Measurements from ENCODE around the gene IFNA21.
"Not testable (repeated sequence)": the region's sequence is repeated elsewhere in the genome, so short reads cannot be mapped to it uniquely, and the experiment has no call there.

The IFNA21 gene

DNA sequence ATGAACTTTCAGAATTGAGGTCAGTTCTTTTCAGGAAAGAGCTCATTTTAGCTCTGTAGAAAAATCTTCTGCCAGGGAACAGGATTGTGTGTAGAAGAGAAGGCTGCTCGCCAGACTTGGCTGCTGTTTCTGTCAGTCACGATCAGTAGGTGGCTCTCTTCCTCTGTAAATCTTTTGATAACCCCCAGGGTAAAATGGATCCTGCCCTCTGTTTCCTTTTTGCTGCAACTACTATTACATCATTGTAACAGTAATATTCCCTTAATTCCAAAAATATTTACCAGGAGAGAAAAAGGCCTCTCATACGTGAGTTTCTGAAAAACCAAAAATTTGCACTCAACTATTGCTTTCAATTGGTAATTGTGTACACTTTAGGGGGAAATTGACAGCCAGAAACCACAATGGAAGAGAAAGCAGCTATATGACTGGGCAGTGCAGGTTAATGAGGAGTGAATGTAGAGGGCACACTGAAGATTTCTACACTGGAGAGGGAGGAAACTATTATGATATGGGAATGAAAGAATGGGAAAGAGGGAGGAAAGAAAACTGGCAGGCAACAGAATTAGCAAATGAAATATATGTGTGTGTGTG, 12.3 kb downstream of the IFNA21 start:
- H3K4me3 ChIP-seq (ENCODE audit: low read depth, low read length): no peak overlapping the region
- TF ChIP-seq CTCF (conservative IDR thresholded peaks at IDR 0.05; ENCODE audit: low read depth, low read length): peak; percentile 29
- DNase-seq (ENCODE audit: low read depth): peak; percentile 39

GRCh38 chr9:21153336-21154017, 13.0 kb downstream of the IFNA21 start:
- no peak overlapping the region for H3K4me3 ChIP-seq (ENCODE audit: low read depth, low read length)
- TF ChIP-seq CTCF (conservative IDR thresholded peaks at IDR 0.05; ENCODE audit: low read depth, low read length): no peak
- peak; percentile 22 for DNase-seq (ENCODE audit: low read depth)

DNA sequence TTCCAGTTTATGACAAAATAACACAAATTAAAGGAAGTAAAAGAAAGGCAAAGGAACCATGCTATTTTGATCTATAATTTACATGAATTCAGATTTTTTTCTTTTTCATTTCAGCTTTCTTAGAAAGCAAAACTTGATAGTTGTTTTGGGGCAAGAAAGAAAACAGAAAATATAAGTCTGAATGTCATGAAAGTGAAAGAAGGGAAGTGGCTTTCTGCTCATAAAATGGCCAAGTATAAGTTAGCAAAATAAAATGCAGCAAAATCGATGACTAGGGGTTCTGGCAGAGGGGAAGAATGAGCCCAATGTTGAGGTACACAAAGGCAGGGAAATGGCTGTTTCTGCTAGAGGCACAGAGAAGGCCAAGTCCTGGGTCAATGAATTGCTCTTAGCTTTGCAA, 21.9 kb downstream of the IFNA21 start:
- no peak for TF ChIP-seq CTCF (conservative IDR thresholded peaks at IDR 0.05; ENCODE audit: low read depth, low read length)
- no peak overlapping the region for H3K4me3 ChIP-seq (ENCODE audit: low read depth, low read length)
- no peak for DNase-seq (ENCODE audit: low read depth)

GRCh38 chr9:21141427-21141882, 25.0 kb downstream of the IFNA21 start, which contains the start of gene IFNW1:
TSS of gene IFNW1 (minus strand) at chr9:21141832. CDS start at chr9:21141570, 262 bp downstream.
- peak; percentile 33 for TF ChIP-seq CTCF (conservative IDR thresholded peaks at IDR 0.05; ENCODE audit: low read depth, low read length)
- no peak within 1 kb of the TSS for H3K4me3 ChIP-seq (ENCODE audit: low read depth, low read length)
- no peak for DNase-seq (ENCODE audit: low read depth)

DNA sequence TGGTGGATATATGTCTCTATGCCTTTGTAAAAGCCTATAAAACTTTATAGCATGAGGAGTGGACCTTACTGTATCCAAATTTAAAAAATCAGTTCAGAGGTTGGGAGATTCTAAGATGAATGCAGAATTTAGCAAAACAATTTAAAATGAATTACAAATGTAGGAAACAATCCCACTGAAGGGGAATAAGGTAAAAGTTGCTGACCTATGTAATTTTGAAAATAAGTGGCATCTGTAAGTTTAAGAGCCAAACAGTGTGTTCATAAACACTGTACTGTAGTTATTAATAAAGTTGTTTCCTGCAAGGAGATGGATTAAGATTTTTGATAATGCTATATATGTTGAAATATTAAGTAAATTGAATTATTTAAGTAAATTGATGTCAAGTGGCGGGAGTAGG, 29.4 kb downstream of the IFNA21 start:
- no peak for TF ChIP-seq CTCF (conservative IDR thresholded peaks at IDR 0.05; ENCODE audit: low read depth, low read length)
- H3K4me3 ChIP-seq (ENCODE audit: low read depth, low read length): no peak overlapping the region
- DNase-seq (ENCODE audit: low read depth): no peak

- no peak overlapping the region for H3K4me3 ChIP-seq (ENCODE audit: low read depth, low read length)
- no peak for DNase-seq (ENCODE audit: low read depth)
- no peak for TF ChIP-seq CTCF (conservative IDR thresholded peaks at IDR 0.05; ENCODE audit: low read depth, low read length)
These were observed 30.7 kb downstream of the IFNA21 start for GRCh38 chr9:21135736-21136135.

DNA sequence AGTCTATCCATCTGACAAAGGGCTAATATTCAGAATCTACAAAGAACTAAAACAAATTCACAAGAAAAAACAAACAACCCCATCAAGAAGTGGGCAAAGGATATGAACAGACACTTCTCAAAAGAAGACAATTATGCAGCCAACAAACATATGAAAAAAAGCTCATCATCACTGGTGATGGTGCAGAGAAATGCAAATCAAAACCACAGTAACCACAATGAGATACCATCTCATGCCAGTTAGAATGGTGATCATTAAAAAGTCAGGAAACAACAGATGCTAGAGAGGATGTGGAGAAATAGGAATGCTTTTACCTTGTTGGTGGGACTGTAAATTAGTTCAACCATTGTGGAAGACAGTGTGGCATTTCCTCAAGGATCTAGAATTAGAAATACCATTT, 38.3 kb downstream of the IFNA21 start:
- DNase-seq (ENCODE audit: low read depth); H3K4me3 ChIP-seq (ENCODE audit: low read depth, low read length): not testable (repeated sequence)

All from choroid plexus epithelial cell (primary cell).